ENCODE data around the gene PKNOX2. TPM values are rescaled to one million over a fixed set of nuclear protein-coding genes. Genes with fewer than 3 reads are reported as not detected.

The PKNOX2 gene
- total and polyA plus RNA-seq, 2 of the 8 experiments (the other 6 are each of a cell fraction or from before 2014, with no cell fraction given) = 2.0 TPM

DNA sequence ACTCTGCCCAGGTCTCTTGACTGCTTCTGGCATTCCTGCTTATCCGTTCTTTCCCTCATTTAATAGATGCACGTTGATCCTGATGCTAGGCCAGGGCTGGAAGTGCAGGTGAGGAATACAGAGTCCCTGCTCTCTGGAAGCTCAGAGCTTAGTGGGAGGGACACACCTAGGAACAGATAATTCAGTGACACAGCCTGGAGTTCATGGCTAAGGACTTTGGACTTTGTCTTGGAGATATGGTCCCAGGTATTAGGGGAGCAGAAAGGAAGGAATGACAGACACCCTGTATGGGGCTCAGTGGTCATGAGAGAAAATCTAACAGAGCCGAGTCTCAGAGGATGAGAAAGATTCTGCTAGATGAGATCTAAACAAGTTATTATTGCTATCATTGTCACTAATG is 160.6 kb downstream of the PKNOX2 start:
- ChIA-PET POLR2A (ENCODE audit: partially characterized antibody) (no interaction called here), CTCF (ENCODE audit: partially characterized antibody) (interaction anchor here (0.7 to 12.3 kb wide), 6 partner anchors 10 to 183 kb away, joined by 3 to 198 read pairs (median 4); no protein-coding TSS in a partner anchor)
- no peaks in the 10 kb centered on the region; the same call in 1 of the 2 replicates for H3K23me2 ChIP-seq (ENCODE audit: low read depth, low read length)
- H2BK20ac ChIP-seq (ENCODE audit: low read length) = no peak overlapping the region
- no peak overlapping the region for H3K56ac ChIP-seq (replicated peaks; ENCODE audit: insufficient read length, low read depth, low read length)
- no peaks in the 10 kb centered on the region for H3K79me1 ChIP-seq (ENCODE audit: low read depth, low read length)
- H3K4ac ChIP-seq (replicated peaks; ENCODE audit: insufficient read length, low read depth, low read length) = no peak overlapping the region
- H3K18ac ChIP-seq (ENCODE audit: extremely low read depth, low read length) = no peak overlapping the region
- H4K91ac ChIP-seq (replicated peaks; ENCODE audit: insufficient read length, low read length) = no peak overlapping the region
- no peaks in the 10 kb centered on the region for H4K20me1 ChIP-seq (replicated peaks in 1 of 2; ENCODE audit: control insufficient read depth in 1 of 2, insufficient read depth in 2 of 2, low read length in 2 of 2)
- no peak overlapping the region for H2AFZ ChIP-seq (ENCODE audit: low read length)
- no peaks in the 10 kb centered on the region for H3K36me3 ChIP-seq (ENCODE audit: control insufficient read depth in 2 of 4, insufficient read depth in 4 of 4, low read length in 3 of 4)
- H3K9me3 ChIP-seq (ENCODE audit: insufficient read depth in 2 of 2, low read depth in 1 of 2, low read length in 1 of 2) = no peaks in the 10 kb centered on the region
- no peak overlapping the region for H4K5ac ChIP-seq (ENCODE audit: insufficient read length, low read depth, low read length)
- no peaks in the 10 kb centered on the region for H3K27me3 ChIP-seq (replicated peaks in 1 of 4; ENCODE audit: control insufficient read depth in 3 of 4, extremely low read depth in 1 of 4, insufficient read depth in 3 of 4, low read length in 3 of 4)
- H2BK120ac ChIP-seq (replicated peaks; ENCODE audit: low read depth, low read length) = no peak overlapping the region
- no peak overlapping the region for H3K4me3 ChIP-seq (ENCODE audit: extremely low read depth in 1 of 4, insufficient read depth in 2 of 4, low read depth in 3 of 4, low read length in 4 of 4)
- no peak overlapping the region for H2BK15ac ChIP-seq (ENCODE audit: low read length)
- H3K27ac ChIP-seq (ENCODE audit: low read depth, low read length) = no peak overlapping the region
- no peak overlapping the region for H3K9ac ChIP-seq (replicated peaks in 1 of 4; ENCODE audit: extremely low read depth in 1 of 4, low read depth in 3 of 4, low read length in 3 of 4)
- H3K14ac ChIP-seq (ENCODE audit: insufficient read length) = no peak overlapping the region
- TF ChIP-seq SIN3A (conservative IDR thresholded peaks at IDR 0.05 in 1 of 2, IDR thresholded peaks at IDR 0.05 in 1 of 2; ENCODE audit: low read depth in 1 of 2, low read length in 2 of 2) (no peak), POLR2A (IDR thresholded peaks at IDR 0.05; ENCODE audit: control extremely low read depth in 1 of 2, low read depth in 2 of 2, low read length in 2 of 2) (no peak), ASH2L (IDR thresholded peaks at IDR 0.05; ENCODE audit: low read length) (no peak), RFX5 (IDR thresholded peaks at IDR 0.05; ENCODE audit: borderline replicate concordance, low read depth, low read length) (no peak)
- no peak overlapping the region for H2BK12ac ChIP-seq (ENCODE audit: low read depth, low read length)
- H3K79me2 ChIP-seq (ENCODE audit: control insufficient read depth in 1 of 2, insufficient read depth in 2 of 2, low read length in 2 of 2) = no peaks in the 10 kb centered on the region
- 77% methylated on average over 3 of the region's 3 CpGs; no CpG with 5 or more reads in 1 of the 2 experiments for WGBS, 2 experiments (ENCODE audit: extremely low coverage in 1 of 2, insufficient coverage in 1 of 2, insufficient read length in 1 of 2, insufficient replicate concordance in 2 of 2, low coverage in 1 of 2, low lambda C conversion rate in 2 of 2, missing lambda C conversion rate in 1 of 2)
- H4K8ac ChIP-seq (ENCODE audit: extremely low read depth, insufficient read depth, low read length) = no peak overlapping the region
- no peak overlapping the region for H3K4me2 ChIP-seq (ENCODE audit: insufficient read depth in 1 of 2, low read depth in 2 of 2, low read length in 2 of 2)
- H3K23ac ChIP-seq (ENCODE audit: insufficient read length) = no peak overlapping the region
- H2BK5ac ChIP-seq (ENCODE audit: low read depth, low read length) = no peak overlapping the region
- peaks cover 0 to 6% (median 3%) of the 10 kb centered on the region in 4 experiments; a peak in 4 of 7 replicates for H3K4me1 ChIP-seq (replicated peaks in 1 of 4; ENCODE audit: control insufficient read depth in 3 of 4, insufficient read depth in 4 of 4, low read length in 3 of 4)
- no peak overlapping the region for H2AK5ac ChIP-seq (ENCODE audit: low read depth, low read length)
- FAIRE-seq = no peak
- DNase-seq (ENCODE audit: low read depth in 1 of 2, low spot score in 2 of 2) = no peak

Measured in H1 (cell line).